Lung microvascular endothelial cell (primary cell): ENCODE measurements around the gene ATIC. TPM values are rescaled to one million over a fixed set of nuclear protein-coding genes. Genes with fewer than 3 reads are reported as not detected.

Source experiments
- DNase-seq, 2 donors: peaks; one replicate each; pipeline versions ENCODE4 v3.0.0 to v3.0.0-alpha.2; 2010; ENCODE audit warnings: low read depth in 2 of 2
- total RNA-seq: library from RNA; depleted of rRNA; stranded (reverse); fragments of >200 nt; gene quantifications from 2 replicates; pipeline ENCODE4 v1.2.1, GENCODE V29; 2014

The ATIC gene
- total RNA-seq, 1 donor from 2014 or later, result 16.3 TPM

- no peak for DNase-seq
Observed at GRCh38 chr2:215360596-215360995, 48.7 kb downstream of the ATIC start.

DNA sequence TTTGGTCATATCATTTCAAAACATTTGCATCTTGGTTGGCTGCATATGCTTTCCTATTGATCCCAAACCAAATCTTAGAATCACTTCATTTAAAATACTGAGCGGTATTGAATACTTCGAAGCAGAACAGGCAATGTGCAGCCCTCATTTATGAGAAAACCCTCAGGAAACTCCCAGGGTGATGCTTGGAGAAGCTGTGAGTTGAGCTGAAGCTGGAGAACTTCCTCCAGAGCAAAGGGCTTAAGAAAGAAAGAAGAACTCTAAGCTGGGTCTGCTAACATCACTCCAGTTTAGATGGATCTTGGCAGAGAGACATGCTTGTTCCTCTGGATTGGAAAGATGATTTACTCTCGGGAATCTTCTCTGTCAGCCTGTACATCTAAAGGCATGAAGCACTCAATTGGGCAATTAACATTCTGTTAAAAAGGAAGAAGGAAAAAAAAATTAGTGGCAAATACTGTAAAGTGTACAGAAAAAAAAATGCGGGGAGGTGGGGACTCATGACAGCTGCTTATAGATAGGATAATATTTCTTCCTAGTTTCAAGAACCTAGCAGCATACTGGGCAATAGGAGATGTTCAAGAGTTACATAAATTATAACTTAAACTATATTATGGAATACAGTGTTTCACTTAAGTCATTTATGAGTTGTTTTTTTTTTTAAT is 49.5 kb downstream of the ATIC start:
- DNase-seq, result no peak

GRCh38 chr2:215361876-215362561 is 50.2 kb downstream of the ATIC start:
- DNase-seq, result no peak

DNA sequence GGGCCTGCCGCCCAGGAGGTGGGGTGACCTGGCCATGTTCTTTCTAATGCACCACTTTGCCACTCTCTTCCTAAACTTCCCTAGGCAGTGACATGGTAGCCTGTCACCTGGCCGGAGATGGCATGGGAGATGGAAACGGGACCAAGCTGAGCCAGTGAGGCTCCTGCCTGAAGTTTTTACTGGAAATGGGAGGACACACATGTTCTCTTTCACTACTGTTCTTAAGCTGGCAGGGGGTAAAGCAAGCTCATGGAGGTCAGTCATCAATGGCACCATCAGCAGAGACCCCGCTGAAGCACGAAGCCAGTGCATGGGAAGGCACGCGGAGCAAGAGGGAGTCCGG is 50.7 kb downstream of the ATIC start:
- no peak for DNase-seq

- DNase-seq, result no peak
Observed at GRCh38 chr2:215363039-215363438, 51.2 kb downstream of the ATIC start.

DNA sequence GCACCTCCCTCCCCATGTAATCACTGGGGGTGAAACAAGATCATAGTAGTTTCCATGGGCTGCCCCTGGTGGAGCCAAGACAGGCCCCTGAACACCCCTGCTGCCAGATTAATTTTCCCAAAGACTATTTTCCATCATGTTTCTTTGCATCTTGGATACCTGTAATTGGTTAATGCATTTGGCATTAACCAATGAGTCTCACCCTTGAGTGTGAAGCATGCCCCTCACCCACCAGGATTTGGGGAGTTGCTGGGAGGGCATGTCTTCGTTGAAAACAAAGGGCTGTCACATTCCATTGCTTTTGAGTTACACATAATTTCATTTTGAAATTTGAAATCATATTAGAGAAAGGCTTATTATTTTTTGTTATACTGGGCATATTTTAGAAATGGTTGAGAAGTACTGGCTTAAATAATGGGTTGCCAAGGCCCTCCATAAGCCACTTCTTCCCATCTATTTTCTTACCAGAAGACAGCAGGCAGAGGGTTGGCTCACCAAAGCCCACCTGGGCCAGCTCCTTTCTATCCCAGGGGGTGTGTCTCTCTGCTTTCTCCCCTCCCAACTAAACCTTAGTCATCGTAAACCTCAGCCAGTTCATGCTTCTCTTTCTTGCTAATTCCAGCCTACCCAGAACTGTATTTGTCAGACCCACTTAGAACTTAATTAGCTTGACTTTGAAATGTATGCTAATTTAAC is 51.8 kb downstream of the ATIC start:
- DNase-seq, result no peak

GRCh38 chr2:215364157-215365155 is 52.6 kb downstream of the ATIC start:
- no peak for DNase-seq

DNA sequence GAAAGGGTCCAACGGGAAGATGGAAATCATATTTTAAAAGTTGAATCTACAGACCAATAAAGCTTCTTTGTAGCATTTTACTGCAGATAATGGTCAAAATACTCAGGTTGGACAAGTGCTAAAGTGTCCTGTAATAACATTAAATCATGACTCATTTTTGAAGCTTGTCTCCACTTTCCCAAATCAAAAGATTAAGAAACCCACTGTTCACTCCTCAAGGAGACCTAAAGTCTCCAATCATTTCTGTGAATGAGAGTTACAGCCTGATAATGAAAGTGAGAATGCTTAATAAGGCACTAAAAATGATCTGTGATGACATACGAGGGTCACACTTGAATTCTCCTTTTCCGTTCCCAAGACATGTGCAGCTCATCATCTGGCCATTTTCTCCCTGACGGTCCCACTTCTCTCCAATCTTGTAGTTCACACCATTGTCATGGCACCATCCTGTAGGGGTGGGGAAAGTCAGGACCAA is 53.4 kb downstream of the ATIC start:
- DNase-seq, result no peak

DNA sequence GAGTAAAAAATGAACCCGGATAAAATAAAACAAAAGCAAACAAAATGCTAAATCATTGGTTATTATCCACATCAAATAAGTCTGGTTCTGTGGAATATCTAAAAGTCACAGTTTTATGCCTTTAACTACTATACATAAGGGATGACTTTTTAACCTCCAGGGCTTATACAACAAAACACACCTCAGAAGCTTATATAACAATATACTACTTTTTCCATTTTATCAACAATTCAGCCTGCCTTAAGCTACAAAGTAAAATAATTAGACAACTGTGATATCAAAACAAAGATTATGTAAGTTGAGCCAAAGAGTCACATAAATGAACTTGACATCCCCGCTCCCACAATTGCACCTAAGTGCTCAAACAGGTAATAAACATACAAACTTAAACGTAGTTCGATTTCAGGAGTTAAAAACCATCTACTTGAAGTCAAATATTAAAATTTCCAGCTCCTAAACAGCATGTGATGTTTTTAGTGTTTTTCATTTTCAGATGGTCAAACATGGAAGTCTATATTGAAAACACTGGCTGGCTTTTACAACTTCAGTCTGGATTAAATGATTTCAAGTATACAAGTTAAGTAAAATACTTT is 54.7 kb downstream of the ATIC start:
- DNase-seq, result no peak

DNA sequence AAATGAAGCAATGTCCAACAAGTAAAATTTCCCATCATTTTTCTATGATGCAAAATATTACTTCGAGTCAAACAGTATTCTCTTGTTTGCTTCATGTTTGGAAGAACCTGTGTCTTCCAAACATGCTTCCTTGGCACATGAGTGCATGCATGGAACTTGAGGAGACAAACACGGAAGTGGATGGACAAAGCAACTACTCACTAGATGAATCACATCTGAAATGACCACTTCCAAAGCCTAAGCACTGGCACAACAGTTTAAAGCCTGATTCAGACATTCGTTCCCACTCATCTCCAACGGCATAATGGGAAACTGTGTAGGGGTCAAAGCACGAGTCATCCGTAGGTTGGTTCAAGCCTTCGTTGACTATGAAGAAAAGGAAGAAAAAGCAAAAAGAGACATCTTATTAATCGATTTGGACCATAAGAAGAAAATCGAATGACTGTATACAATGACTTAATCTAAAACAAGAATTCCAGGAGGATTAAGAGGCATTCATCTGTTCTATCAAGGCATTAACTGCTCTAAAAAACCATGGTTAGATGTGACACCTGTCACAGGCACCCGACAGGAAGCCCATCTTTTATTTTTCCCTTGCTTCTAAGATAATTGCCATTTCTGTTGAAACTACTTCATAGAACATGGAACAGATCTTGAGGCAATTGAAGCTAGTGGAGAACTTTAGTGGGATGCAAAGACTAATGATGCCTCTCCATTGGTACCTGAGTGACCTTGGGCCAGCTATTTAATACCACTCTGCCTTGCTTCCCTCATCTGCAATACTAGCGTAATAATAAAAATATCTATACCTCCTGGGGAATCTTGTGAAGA is 56.0 kb downstream of the ATIC start:
- peak in 1 of 2 donors; percentile 77 for DNase-seq

DNA sequence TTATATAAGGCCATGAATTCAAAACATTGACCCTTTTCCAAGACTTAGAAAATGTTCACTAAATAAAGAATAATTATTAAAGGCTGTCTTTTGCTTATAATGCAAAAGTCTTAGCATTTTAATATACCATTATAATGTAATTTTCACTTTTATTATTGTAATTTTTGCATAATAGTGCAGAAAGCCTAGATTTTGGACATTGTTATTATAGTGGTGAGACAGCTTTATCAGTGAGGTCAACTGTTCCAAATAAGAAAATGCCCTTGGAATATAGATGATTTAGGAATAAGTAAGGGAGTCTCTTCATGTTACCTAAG is 56.6 kb downstream of the ATIC start:
- no peak for DNase-seq

- DNase-seq, result no peak
Observed at GRCh38 chr2:215369181-215369760, 57.4 kb downstream of the ATIC start.

GRCh38 chr2:215370112-215370965 is 58.5 kb downstream of the ATIC start:
- no peak for DNase-seq

DNA sequence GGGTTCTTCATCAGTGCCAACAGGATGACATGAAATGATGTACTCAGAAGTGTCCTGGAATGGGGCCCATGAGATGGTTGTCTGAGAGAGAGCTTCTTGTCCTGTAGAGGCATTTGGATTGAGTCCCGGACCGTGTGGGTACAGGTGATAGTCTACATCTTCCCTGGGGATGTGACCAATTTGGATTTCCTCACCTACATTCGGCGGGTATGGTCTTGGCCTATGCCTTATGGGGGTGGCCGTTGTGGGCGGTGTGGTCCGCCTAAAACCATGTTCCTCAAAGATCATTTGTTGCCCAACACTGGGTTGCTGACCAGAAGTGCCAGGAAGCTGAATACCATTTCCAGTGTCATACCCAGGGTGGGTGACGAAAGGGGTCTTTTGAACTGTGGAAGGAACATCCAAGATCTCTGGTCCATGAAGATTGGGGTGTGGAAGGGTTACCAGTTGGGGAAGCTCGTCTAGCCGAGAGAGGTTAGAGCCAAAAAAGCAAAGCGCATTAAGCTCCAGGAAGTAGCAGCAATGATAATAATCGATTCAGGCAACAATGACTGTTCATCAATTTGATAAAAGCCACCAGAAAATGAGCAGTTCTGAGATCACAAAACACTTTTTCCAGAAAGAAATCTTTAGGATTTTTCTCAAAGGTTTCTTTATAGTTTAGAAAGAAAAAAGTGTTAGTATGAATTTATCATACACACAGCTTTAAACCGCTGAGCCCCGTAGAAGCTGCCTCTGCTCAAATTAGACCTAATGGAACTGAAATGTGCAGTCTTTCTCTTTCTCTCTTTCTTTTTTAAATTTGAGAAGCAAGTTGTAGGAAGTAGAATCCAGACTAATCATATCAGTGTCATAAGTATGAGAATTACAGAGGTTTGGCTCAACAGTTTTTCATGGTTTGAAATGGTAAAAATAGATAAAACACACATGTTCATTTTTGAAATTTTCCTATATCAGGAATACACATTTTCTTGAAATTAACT is 60.3 kb downstream of the ATIC start:
- no peak for DNase-seq

- DNase-seq, result no peak
Observed at GRCh38 chr2:215372968-215373649, 61.2 kb downstream of the ATIC start.

- DNase-seq, result no peak
Observed at GRCh38 chr2:215374002-215374401, 62.1 kb downstream of the ATIC start.
